Measurements from ENCODE around the gene NSG1.

GRCh38 chr4:4339504-4340085, 47.3 kb upstream of the NSG1 start:
- TF ChIP-seq POLR2AphosphoS5 (IDR thresholded peaks at IDR 0.05; ENCODE audit: borderline replicate concordance, low read depth, low read length) (no peak), EZH2 (IDR thresholded peaks at IDR 0.05) (no peak)

All from SK-N-MC (cell line).